Dendritic cell treated with granulocyte-macrophage colony-stimulating factor and Interleukin-4, amounts not matched to agents 40 ng/mL and 50 ng/mL, for 4 days (primary cell): ENCODE measurements around the gene ERVMER34-1.
A peak's percentile ranks its signal among the peaks of the same experiment; 100 is the strongest.

Source experiments
- H3K27ac Mint-ChIP-seq: one replicate; pipeline ENCODE4 v1.8.0; 2022; ENCODE audit warnings: mild to moderate bottlenecking, mixed read lengths
- H3K27me3 Mint-ChIP-seq: one replicate; pipeline ENCODE4 v1.8.0; 2022; ENCODE audit warnings: mild to moderate bottlenecking, mixed read lengths
- H3K36me3 Mint-ChIP-seq: one replicate; pipeline ENCODE4 v1.8.0; 2022; ENCODE audit warnings: low read depth, mixed read lengths
- H3K4me1 Mint-ChIP-seq: one replicate; pipeline ENCODE4 v1.8.0; 2022; ENCODE audit warnings: low read depth, mixed read lengths
- H3K4me3 Mint-ChIP-seq: one replicate; pipeline ENCODE4 v1.8.0; 2022; ENCODE audit warnings: mild to moderate bottlenecking, moderate library complexity, mixed read lengths
- H3K9me3 Mint-ChIP-seq: one replicate; pipeline ENCODE4 v1.8.0; 2022; ENCODE audit warnings: mixed read lengths
- intact Hi-C: fragments of 100-400 bp; cut with micrococcal nuclease; formaldehyde crosslinking; loops from one replicate; pipeline ENCODE4 v1.15.0; 2022

The ERVMER34-1 gene, protein sequence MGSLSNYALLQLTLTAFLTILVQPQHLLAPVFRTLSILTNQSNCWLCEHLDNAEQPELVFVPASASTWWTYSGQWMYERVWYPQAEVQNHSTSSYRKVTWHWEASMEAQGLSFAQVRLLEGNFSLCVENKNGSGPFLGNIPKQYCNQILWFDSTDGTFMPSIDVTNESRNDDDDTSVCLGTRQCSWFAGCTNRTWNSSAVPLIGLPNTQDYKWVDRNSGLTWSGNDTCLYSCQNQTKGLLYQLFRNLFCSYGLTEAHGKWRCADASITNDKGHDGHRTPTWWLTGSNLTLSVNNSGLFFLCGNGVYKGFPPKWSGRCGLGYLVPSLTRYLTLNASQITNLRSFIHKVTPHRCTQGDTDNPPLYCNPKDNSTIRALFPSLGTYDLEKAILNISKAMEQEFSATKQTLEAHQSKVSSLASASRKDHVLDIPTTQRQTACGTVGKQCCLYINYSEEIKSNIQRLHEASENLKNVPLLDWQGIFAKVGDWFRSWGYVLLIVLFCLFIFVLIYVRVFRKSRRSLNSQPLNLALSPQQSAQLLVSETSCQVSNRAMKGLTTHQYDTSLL

GRCh38 chr4:52750819-52751486 lies at the start of gene ERVMER34-1:
Gene ERVMER34-1 (minus strand): TSS chr4:52751425. CDS start chr4:52745520, 5,905 bp downstream.
- Mint-ChIP-seq H3K4me1 (peaks cover 6% of the 10 kb centered on the region), H3K9me3 (no peaks in the 10 kb centered on the region), H3K27me3 (peaks cover 42% of the 10 kb centered on the region), H3K4me3 (peak within 1 kb of the TSS; percentile 72), H3K36me3 (no peaks in the 10 kb centered on the region), H3K27ac (peak within 1 kb of the TSS; percentile 46)
- intact Hi-C loops: no loop called here

- Mint-ChIP-seq H3K27ac (no peak overlapping the region), H3K9me3 (peaks cover 19% of the 10 kb centered on the region), H3K36me3 (no peaks in the 10 kb centered on the region), H3K27me3 (peaks cover under 1% of the 10 kb centered on the region), H3K4me3 (no peak overlapping the region), H3K4me1 (no peaks in the 10 kb centered on the region)
- intact Hi-C loops: no loop called here
These were observed 48.6 kb upstream of the ERVMER34-1 start for GRCh38 chr4:52799813-52800212.

DNA sequence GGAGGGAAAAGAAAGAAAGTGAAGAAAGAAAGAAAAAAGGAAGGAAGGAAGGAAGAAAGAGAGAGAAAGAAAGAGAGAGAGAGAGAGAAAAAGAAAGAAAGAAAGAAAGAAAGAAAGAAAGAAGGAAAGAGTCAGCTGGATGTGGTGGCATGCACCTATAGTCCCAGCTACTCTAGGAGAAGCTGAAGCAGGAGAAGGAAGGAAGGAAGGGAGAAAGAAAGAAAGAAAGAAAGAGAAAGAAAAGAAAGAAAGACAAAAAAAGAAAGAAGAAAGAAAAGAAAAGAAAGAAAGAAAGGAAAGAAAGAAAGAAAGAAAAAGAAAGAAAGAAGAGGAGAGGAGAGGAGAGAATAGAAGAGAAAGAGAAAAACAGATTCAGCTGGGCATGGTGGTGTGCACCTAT lies 44.3 kb upstream of the ERVMER34-1 start:
- H3K9me3 Mint-ChIP-seq: peaks cover 8% of the 10 kb centered on the region
- H3K4me3 Mint-ChIP-seq: no peak overlapping the region
- H3K4me1 Mint-ChIP-seq: no peaks in the 10 kb centered on the region
- intact Hi-C loops: no loop called here
- no peaks in the 10 kb centered on the region for H3K27me3 Mint-ChIP-seq
- H3K27ac Mint-ChIP-seq: no peak overlapping the region
- no peaks in the 10 kb centered on the region for H3K36me3 Mint-ChIP-seq

GRCh38 chr4:52791936-52792335 lies 40.7 kb upstream of the ERVMER34-1 start:
- H3K36me3 Mint-ChIP-seq: no peaks in the 10 kb centered on the region
- no peaks in the 10 kb centered on the region for H3K27me3 Mint-ChIP-seq
- no peaks in the 10 kb centered on the region for H3K4me1 Mint-ChIP-seq
- H3K9me3 Mint-ChIP-seq: peaks cover 8% of the 10 kb centered on the region
- intact Hi-C loops: no loop called here
- H3K4me3 Mint-ChIP-seq: no peak overlapping the region
- no peak overlapping the region for H3K27ac Mint-ChIP-seq

- H3K4me1 Mint-ChIP-seq: no peaks in the 10 kb centered on the region
- no peaks in the 10 kb centered on the region for H3K27me3 Mint-ChIP-seq
- H3K27ac Mint-ChIP-seq: no peak overlapping the region
- intact Hi-C loops: no loop called here
- H3K9me3 Mint-ChIP-seq: peaks cover under 1% of the 10 kb centered on the region
- H3K4me3 Mint-ChIP-seq: no peak overlapping the region
- no peaks in the 10 kb centered on the region for H3K36me3 Mint-ChIP-seq
These were observed 38.5 kb upstream of the ERVMER34-1 start for GRCh38 chr4:52789774-52790173.

DNA sequence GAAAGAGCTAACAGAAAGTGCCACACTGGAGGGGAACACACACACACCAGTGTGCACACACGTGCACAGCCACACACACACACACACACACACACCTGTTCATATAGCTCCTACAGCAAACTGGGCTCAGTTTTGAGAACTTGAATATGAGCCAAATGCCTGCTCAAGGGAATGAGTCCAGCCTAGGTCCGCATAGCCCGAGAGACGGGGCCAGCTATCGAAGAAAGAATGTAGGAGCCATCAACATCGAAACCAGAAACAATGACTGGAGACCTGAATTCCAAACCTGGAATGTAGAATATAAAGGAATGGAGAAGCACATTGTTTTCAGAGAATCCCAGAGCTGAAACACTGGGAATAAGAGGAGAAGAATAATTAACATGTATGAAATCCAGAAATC lies 37.6 kb upstream of the ERVMER34-1 start:
- intact Hi-C loops: no loop called here

GRCh38 chr4:52783069-52783468 lies 31.8 kb upstream of the ERVMER34-1 start:
- Mint-ChIP-seq H3K9me3 (no peaks in the 10 kb centered on the region), H3K27ac (no peak overlapping the region), H3K27me3 (no peaks in the 10 kb centered on the region), H3K4me1 (no peaks in the 10 kb centered on the region), H3K36me3 (no peaks in the 10 kb centered on the region), H3K4me3 (no peak overlapping the region)
- intact Hi-C loops: no loop called here

More for the DNA sequence above, 37.6 kb upstream of the ERVMER34-1 start:
- Mint-ChIP-seq H3K27me3 (no peaks in the 10 kb centered on the region), H3K36me3 (no peaks in the 10 kb centered on the region), H3K9me3 (no peaks in the 10 kb centered on the region), H3K4me1 (no peaks in the 10 kb centered on the region), H3K4me3 (no peak overlapping the region), H3K27ac (no peak overlapping the region)

DNA sequence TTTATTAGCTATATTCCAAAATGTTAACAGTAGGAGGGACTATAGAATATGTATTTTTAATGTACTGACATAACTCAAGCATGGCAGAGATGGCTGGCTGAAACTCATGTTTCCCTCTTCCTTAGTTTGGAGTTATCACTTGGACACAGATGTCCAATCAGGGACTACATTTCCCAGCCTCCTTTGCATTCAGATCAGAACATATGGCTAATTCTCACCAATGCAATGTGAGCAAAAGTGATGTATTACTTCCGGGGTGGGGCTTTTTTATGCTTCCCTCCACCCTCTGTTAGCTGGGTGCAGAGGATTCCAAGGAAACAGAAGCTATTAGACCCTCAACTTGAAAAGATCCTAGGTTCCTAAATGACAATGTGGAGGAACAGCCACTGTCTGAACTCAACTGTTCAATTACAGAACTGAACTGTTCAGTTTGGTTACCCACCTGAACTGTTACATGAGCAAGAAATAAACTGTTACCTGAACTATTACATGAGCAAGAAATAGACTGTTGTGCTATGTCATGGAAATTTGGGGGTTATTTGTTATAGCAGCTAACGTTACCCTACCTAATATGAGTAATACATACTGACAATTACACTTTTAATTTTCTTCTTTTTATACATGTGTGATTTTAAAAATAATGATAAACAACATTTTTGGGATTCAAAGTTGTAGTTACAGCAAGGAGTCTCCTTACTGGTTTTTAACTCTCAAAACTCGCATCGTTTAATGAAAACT lies 29.6 kb upstream of the ERVMER34-1 start:
- Mint-ChIP-seq H3K4me1 (no peaks in the 10 kb centered on the region), H3K9me3 (peaks cover 8% of the 10 kb centered on the region), H3K36me3 (no peaks in the 10 kb centered on the region), H3K4me3 (no peak overlapping the region), H3K27me3 (no peaks in the 10 kb centered on the region), H3K27ac (no peak overlapping the region)
- intact Hi-C loops: no loop called here

GRCh38 chr4:52780206-52780605 lies 29.0 kb upstream of the ERVMER34-1 start:
- Mint-ChIP-seq H3K36me3 (no peaks in the 10 kb centered on the region), H3K9me3 (peaks cover 8% of the 10 kb centered on the region), H3K27me3 (no peaks in the 10 kb centered on the region), H3K4me3 (no peak overlapping the region), H3K4me1 (no peaks in the 10 kb centered on the region), H3K27ac (no peak overlapping the region)
- intact Hi-C loops: no loop called here

- Mint-ChIP-seq H3K36me3 (no peaks in the 10 kb centered on the region), H3K27me3 (no peaks in the 10 kb centered on the region), H3K4me3 (no peak overlapping the region), H3K9me3 (no peaks in the 10 kb centered on the region), H3K27ac (no peak overlapping the region), H3K4me1 (peaks cover 5% of the 10 kb centered on the region)
- intact Hi-C loops: no loop called here
These were observed 9.0 kb upstream of the ERVMER34-1 start for GRCh38 chr4:52760256-52760655.

DNA sequence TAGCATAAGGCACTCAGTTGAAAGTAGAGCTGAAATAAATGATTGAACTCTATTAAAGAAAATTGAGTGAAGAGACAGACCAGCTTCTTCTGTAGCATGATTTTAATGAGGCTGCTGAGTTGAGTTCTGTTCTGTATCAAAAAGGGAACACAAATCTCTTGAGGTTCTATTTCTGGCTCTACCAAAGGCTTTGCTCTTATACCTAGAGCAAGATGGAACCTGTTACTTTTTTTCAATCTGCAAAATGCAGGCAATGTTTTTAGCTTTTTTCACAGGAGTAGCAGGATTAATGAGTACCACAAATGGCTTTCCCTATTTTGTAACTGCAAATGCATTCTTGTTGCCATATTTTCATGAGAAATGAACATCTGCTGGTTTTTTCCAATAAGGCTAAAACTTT lies 4.2 kb upstream of the ERVMER34-1 start:
- intact Hi-C loops: no loop called here
- H3K4me3 Mint-ChIP-seq: no peak overlapping the region

GRCh38 chr4:52752936-52753335 lies 1.7 kb upstream of the ERVMER34-1 start:
- Mint-ChIP-seq H3K4me1 (peaks cover 6% of the 10 kb centered on the region), H3K4me3 (no peak overlapping the region), H3K27me3 (peaks cover 42% of the 10 kb centered on the region), H3K27ac (no peak overlapping the region), H3K36me3 (no peaks in the 10 kb centered on the region), H3K9me3 (no peaks in the 10 kb centered on the region)
- intact Hi-C loops: no loop called here

More for the DNA sequence above, 4.2 kb upstream of the ERVMER34-1 start:
- Mint-ChIP-seq H3K36me3 (no peaks in the 10 kb centered on the region), H3K27ac (no peak overlapping the region), H3K9me3 (no peaks in the 10 kb centered on the region), H3K27me3 (peaks cover 29% of the 10 kb centered on the region), H3K4me1 (peaks cover 6% of the 10 kb centered on the region)

DNA sequence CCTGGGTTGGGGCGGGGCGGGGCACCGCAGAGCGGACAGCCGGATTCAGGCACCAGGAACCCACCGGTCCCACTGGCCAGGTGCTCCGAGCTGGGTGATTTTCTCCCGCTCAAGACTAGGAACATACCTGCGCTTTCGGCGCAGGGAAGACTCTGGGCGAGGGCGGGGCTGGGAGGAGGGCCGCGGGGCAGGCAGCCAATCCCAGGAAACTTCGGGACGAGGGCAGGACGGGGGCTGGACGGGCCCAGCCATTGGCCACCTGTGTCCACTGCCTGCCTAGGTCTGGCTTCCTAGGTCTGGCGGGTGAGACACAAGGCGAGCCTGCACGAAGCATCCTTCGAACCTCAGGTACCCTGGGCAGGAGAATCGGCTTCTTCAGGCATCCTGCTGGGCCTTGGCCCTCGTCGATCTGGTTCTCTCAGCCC lies 274 bp upstream of the ERVMER34-1 start:
- Mint-ChIP-seq H3K27ac (peak overlapping the region; percentile 46), H3K9me3 (no peaks in the 10 kb centered on the region), H3K27me3 (peaks cover 42% of the 10 kb centered on the region), H3K4me3 (peak overlapping the region; percentile 72), H3K36me3 (no peaks in the 10 kb centered on the region), H3K4me1 (peaks cover 6% of the 10 kb centered on the region)
- intact Hi-C loops: no loop called here

DNA sequence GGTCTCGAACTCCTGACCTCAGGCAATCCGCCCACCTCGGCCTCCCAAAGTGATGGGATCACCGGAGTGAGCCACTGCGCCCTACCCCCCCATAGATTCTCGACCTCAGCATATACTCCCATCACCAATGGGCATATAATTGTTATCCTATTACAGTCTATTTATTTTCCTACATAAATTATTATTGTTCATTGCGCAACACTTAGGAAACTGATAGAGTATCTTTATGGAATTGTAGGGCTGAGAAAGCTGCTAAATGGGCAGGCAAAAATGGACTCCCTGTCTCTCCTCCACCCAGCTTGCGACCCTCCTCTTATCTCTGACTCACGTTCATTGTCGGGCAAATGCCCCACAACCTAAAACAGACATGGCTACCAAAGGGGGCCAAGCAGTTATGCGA lies 1.0 kb downstream of the ERVMER34-1 start:
- H3K36me3 Mint-ChIP-seq: no peaks in the 10 kb centered on the region
- no peak overlapping the region for H3K27ac Mint-ChIP-seq
- no peak overlapping the region for H3K4me3 Mint-ChIP-seq

More for the DNA sequence above, 1.0 kb downstream of the ERVMER34-1 start:
- no peaks in the 10 kb centered on the region for H3K9me3 Mint-ChIP-seq
- intact Hi-C loops: no loop called here
- peaks cover 6% of the 10 kb centered on the region for H3K4me1 Mint-ChIP-seq
- peaks cover 42% of the 10 kb centered on the region for H3K27me3 Mint-ChIP-seq
